Right lobe of liver (tissue), 4 donors: ENCODE measurements around the gene FGF7.

Experiments
- POLR2A ChIP-seq: fragments of 450-650 bp; IDR thresholded peaks from one replicate; pipeline ENCODE4 v1.6.1; 2017; ENCODE audit warnings: antibody characterized with exemption, mild to moderate bottlenecking
- TF ChIP-seq, protein P1 (sequence below), 4 donors: fragments of 200-600 bp in 3 of 4; fragments of 450-650 bp in 1 of 4; IDR thresholded peaks; one replicate each; pipeline versions ENCODE4 v1.5.1 to v1.8.0; 2016 to 2022; ENCODE audit warnings: antibody characterized with exemption in 4 of 4, mild to moderate bottlenecking in 2 of 4
- donor health status: DM: no; HTN: no; CAD: no.
- donor health status: DM: no; HTN: no; CAD: no.
- donor health status: DM: no; HTN: yes; CAD: no.

DNA sequence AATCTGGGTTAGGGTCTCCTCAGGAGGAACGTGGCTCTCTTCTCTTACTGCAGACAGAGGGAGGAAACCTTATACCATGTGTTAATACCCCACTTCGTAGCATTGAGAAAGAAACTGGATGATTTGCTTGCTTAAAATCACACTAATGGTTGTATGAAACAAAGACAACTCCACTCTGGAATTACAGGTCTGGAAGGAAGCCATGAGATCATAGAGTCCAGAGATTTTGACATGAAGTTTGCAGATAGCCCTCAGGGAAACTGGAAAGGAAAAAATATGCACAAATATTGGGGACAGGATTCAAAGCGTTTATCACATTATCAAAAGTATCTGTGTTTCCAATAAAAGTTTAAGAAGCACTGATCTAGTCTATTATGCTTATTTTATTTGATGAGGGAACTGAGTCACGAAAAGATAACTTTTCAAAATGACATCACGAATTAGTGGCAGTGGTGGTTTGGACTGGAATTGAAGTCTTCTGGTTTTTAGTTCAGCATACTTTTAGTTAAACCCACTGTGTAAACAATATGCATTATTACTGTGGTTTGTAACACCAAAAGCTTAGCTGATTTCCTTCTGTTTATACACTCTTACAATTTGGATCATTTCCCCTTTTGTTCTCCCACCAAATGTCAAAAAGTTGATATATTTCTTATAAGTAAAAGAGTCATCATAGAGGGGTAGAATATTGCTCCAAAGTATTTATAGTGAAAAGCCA lies 16.8 kb downstream of the FGF7 start:
- TF ChIP-seq, protein P1, sequence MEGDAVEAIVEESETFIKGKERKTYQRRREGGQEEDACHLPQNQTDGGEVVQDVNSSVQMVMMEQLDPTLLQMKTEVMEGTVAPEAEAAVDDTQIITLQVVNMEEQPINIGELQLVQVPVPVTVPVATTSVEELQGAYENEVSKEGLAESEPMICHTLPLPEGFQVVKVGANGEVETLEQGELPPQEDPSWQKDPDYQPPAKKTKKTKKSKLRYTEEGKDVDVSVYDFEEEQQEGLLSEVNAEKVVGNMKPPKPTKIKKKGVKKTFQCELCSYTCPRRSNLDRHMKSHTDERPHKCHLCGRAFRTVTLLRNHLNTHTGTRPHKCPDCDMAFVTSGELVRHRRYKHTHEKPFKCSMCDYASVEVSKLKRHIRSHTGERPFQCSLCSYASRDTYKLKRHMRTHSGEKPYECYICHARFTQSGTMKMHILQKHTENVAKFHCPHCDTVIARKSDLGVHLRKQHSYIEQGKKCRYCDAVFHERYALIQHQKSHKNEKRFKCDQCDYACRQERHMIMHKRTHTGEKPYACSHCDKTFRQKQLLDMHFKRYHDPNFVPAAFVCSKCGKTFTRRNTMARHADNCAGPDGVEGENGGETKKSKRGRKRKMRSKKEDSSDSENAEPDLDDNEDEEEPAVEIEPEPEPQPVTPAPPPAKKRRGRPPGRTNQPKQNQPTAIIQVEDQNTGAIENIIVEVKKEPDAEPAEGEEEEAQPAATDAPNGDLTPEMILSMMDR (IDR thresholded peaks at IDR 0.05), result no peak
- TF ChIP-seq POLR2A, result no peak
